ENCODE measurements around the gene LRRTM4.

The LRRTM4 gene

GRCh38 chr2:77470096-77470495 lies 52.1 kb downstream of the LRRTM4 start:
- DNase-seq (ENCODE audit: low spot score) = no peak

- DNase-seq (ENCODE audit: low spot score) = no peak
Observed at GRCh38 chr2:77469106-77469505, 53.1 kb downstream of the LRRTM4 start.

GRCh38 chr2:77459840-77460239 lies 62.3 kb downstream of the LRRTM4 start:
- no peak for DNase-seq (ENCODE audit: low spot score)

GRCh38 chr2:77458216-77458615 lies 64.0 kb downstream of the LRRTM4 start:
- DNase-seq (ENCODE audit: low spot score) = no peak

- DNase-seq (ENCODE audit: low spot score) = no peak
Observed at GRCh38 chr2:77457665-77458064, 64.5 kb downstream of the LRRTM4 start.

- DNase-seq (ENCODE audit: low spot score) = no peak
Observed at GRCh38 chr2:77443076-77443475, 79.1 kb downstream of the LRRTM4 start.

- no peak for DNase-seq (ENCODE audit: low spot score)
Observed at GRCh38 chr2:77434880-77435279, 87.3 kb downstream of the LRRTM4 start.

GRCh38 chr2:77428946-77429345 lies 93.2 kb downstream of the LRRTM4 start:
- no peak for DNase-seq (ENCODE audit: low spot score)

GRCh38 chr2:77421971-77422370 lies 100.2 kb downstream of the LRRTM4 start:
- no peak for DNase-seq (ENCODE audit: low spot score)

GRCh38 chr2:77418537-77418936 lies 103.6 kb downstream of the LRRTM4 start:
- no peak for DNase-seq (ENCODE audit: low spot score)

GRCh38 chr2:77404189-77404588 lies 118.0 kb downstream of the LRRTM4 start:
- DNase-seq (ENCODE audit: low spot score) = no peak

GRCh38 chr2:77398970-77399600 lies 123.1 kb downstream of the LRRTM4 start:
- DNase-seq (ENCODE audit: low spot score) = no peak

GRCh38 chr2:77397763-77398162 lies 124.4 kb downstream of the LRRTM4 start:
- DNase-seq (ENCODE audit: low spot score) = no peak

- no peak for DNase-seq (ENCODE audit: low spot score)
Observed at GRCh38 chr2:77395011-77395410, 127.2 kb downstream of the LRRTM4 start.

- no peak for DNase-seq (ENCODE audit: low spot score)
Observed at GRCh38 chr2:77391119-77391518, 131.1 kb downstream of the LRRTM4 start.

GRCh38 chr2:77387324-77387723 lies 134.9 kb downstream of the LRRTM4 start:
- no peak for DNase-seq (ENCODE audit: low spot score)

- no peak for DNase-seq (ENCODE audit: low spot score)
Observed at GRCh38 chr2:77372636-77373035, 149.5 kb downstream of the LRRTM4 start.

GRCh38 chr2:77370511-77370910 lies 151.7 kb downstream of the LRRTM4 start:
- no peak for DNase-seq (ENCODE audit: low spot score)

GRCh38 chr2:77363277-77363676 lies 158.9 kb downstream of the LRRTM4 start:
- DNase-seq (ENCODE audit: low spot score) = no peak

- no peak for DNase-seq (ENCODE audit: low spot score)
Observed at GRCh38 chr2:77348821-77349220, 173.4 kb downstream of the LRRTM4 start.

- DNase-seq (ENCODE audit: low spot score) = no peak
Observed at GRCh38 chr2:77336013-77336412, 186.2 kb downstream of the LRRTM4 start.

GRCh38 chr2:77328134-77328931 lies 193.8 kb downstream of the LRRTM4 start:
- DNase-seq (ENCODE audit: low spot score) = no peak

GRCh38 chr2:77325395-77325794 lies 196.8 kb downstream of the LRRTM4 start:
- no peak for DNase-seq (ENCODE audit: low spot score)

- no peak for DNase-seq (ENCODE audit: low spot score)
Observed at GRCh38 chr2:77322431-77322830, 199.7 kb downstream of the LRRTM4 start.
